HuH-7.5 (cell line): ENCODE data around the gene ITPKA.

Experiments
- DNase-seq: peaks from one replicate; pipeline ENCODE4 v3.0.0; 2011; ENCODE audit warnings: low spot score

ITPKA gene

DNA sequence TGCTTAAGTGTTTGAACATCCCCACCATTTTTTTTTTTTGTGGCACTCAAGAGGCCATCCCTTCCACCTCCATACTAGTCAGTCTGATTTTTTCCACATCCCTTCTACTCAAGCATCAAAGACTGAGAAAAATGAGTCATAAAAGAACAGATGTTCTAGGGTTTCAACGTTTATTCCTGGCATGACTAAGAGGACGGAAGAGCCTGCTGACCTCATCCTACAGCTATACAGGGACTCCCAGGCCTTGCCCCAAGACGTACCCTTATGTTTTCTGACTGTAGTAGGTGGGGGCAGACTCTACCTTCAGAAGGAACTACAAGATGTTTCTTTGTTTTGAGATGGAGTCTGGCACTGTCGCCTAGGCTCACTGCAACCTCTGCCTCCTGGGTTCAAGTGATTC is 3.3 kb upstream of the ITPKA start:
- no peak for DNase-seq

DNA sequence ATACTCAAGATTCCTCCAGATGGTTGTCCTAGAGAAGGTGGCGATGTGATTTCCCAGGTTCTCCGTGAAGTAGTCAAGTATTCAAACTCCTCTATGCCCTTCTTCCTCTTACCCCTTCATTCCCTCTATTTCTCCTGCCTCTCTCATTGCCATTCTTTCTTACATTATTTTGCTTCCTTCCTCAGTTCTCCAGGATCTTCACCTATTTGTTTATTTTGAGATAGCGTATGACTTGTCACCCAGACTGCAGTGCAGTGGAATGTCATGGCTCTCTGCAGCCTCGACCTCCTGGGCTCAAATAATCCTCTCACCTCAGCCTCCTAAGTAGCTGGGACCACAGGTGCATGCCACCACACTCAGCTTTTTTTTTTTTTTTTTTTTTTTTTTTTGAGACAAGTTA is 1.8 kb upstream of the ITPKA start:
- DNase-seq, result no peak

DNA sequence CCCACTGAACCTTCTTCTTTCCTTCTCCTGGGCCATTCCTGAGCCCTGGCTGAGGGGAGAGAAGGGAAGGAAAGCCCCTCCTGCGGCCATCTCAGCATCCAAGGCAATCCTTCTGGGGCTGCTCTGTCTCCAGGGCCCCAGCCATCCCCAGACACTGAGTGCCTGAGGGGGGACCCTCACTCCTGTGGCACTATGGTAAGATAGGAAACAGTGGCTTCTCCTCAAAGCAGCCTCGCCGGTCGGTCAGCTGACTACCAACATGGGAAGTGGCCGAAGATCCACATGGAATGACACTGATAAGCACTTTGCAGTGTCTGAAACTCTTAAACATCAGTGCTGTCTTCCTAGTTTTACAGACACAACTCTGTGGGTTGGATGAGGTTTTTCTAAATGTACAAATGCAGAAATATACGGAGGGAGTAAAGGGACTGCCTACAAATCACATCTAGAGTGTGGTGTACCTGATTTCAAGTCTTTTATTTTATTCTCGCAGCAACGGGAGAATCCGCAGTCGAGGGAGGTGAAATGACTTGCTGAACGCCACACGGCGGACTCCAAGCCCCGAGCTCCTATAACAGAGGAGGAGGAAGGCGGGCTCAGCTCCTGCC is 973 bp upstream of the ITPKA start:
- DNase-seq, result no peak

DNA sequence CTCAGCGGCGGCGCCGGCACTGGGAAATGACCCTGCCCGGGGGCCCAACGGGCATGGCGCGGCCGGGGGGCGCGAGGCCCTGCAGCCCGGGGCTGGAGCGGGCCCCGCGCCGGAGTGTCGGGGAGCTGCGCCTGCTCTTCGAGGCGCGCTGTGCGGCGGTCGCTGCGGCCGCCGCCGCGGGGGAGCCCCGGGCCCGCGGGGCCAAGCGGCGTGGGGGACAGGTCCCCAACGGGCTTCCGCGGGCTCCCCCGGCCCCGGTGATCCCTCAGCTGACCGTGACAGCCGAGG is 172 bp downstream of the ITPKA start:
- DNase-seq, result no peak

DNA sequence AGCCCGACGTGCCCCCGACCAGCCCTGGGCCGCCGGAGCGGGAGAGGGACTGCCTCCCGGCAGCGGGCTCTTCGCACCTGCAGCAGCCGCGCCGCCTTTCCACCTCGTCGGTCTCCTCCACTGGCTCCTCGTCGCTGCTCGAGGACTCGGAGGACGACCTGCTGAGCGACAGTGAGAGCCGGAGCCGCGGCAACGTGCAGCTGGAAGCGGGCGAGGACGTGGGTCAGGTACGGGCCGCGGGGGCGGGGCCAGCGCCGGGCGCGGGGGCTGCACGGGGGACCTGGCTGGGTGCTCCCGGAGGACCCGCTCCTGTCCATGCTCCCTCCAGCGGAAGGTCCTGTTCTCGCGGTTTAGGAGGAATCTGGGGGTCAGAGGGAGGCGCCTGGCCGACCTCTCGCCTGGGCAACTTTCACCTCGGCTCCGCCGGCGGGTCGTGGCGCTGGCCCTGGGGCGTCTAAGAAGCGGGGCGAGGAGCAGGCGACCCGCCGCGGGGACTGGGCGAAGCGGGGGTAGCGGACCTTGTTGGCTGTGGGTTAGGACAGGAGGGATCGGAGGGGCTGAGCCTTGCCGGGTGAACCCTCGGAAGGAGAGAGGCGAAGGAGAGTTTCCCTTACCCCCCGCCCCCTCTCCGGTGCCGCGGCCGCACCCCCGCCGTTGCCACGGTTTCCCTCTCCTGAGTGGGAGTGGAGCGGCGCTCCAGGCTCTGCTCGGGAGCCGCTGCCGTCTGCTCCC is 682 bp downstream of the ITPKA start:
- peak; percentile 68 for DNase-seq

DNA sequence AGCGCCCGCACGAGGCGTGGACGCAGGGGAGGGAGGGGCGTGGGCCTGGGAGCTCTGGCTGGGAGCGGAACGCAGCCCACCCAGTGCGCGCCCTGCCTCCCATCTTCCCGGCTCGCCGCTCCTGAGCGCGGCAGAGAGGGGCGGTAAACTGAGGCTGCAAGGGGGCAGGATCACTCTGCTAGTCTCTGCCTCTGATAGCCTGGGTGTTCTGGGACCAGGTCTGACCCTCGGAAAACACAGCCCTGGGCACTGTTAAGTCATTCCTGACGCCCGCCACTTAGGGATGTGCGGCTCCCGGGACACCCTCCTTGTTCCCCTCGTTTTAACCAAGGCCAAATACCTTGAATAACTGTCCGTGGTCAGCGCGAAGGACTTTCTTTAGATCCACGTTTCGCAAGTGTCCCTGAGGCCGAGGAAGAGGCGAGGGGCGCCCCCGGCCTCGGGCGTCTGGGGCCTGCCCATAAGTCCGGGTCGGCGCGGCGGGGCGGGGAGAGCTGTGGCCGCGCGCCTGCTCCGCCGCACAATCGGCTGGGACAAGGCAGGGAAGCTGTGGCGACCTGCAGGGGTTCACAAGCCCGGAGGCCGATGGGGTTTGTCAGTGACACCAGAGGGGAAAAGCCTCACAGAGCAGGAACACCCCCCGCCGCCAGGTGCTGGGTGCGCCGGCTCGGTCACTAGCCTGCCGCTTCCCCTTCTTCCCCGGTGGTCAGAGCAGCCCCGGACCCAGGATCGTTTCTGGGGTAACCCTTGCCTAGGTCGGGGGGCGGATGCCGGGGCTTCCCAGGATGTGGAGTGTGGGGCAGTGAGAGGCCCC is 1.5 kb downstream of the ITPKA start:
- DNase-seq, result peak; percentile 61

DNA sequence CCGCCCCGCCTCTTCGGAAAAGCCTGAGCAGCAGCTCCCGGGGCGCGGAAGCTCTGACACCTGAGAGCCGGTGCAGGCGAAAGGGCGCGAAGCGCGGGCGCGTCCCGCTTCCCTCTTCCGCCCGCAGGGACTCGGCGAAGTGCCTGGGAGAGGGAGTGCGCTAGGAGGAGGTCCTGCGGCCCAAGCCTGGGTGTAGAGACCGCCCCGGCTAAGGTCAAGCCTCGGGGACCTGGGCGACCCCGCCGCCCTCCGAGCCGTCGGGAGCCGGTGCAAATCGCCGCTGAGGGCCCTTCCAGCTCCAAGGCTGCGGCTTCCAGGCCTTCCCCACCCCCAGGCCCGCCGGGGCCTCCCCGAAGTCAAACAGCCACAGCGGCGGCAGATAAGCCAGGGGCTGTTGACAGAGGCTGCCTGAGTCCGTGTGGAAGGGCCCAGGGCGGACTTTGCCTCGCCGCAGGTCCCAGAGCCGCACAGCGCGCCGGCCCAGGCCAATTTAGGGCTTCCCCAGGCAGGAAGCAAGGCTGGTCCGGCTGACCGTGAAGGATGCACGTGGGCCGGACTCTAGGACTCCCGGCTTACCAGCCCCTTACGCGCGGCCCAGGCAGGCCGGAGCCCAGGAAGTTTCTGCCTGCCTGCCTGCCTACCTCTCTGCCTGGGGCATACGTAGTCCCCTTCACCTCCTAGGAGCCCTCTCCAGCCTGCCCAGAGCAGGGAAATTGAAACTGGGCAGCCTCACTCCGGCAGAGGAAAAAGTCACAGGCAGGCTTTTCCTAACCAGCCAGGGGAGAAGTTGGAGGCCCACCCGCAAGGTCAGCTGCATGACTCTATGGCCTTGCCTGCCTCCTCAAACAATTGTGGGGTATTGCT is 2.3 kb downstream of the ITPKA start:
- DNase-seq, result peak; percentile 81

DNA sequence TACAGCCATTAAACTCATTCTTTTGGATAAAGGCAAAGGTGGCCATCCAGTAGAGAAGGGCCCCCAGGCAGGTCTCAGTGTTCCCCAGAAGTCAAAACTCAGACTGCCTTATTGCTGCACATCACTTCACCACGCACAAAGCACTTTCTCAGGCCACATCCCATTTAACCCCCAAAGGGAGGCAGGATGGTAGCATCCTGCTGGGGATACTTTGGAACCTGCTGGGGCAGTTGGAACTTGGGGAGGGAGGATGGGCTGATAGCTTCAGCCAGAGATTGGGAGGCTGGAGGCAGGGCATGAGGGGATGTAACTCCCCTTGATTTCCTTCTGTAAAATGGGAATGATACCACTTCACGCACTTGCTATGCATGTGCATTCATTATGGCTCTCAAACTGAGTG is 5.0 kb downstream of the ITPKA start:
- no peak for DNase-seq

DNA sequence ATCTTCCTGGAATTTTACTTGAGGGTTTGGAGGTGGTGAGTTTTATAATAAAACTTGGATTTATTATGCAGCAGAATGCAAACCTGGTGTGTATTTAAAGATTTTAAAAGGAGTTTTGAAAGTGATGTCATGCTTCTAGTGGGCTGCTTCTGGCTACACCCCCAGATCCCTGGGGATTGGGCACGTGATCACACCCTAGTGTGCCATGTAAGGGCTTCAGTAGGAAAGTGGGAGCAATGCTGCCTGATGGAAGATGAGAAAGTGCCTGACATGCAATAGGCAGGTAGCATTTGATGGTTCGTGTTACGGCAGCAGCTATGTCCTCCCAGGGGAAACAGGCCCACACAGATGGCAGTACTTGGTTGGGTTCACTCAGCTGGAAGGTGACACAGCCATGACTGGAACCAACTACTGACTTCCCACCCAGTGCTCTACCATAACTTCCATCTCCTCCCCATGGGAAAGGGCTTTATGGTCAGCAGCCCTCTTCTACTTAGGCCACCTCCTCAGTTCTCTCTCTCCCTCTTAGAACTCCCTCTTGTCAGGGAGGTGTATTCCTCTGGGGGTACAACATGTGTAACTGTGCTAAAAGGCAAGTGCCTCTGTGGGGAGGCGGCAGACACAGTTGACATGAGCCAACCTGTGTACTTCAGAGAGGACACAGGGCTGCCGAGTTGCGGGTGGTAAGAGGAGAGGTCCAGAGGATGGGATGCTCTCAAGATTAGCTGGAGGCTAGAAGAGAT is 5.6 kb downstream of the ITPKA start:
- no peak for DNase-seq

DNA sequence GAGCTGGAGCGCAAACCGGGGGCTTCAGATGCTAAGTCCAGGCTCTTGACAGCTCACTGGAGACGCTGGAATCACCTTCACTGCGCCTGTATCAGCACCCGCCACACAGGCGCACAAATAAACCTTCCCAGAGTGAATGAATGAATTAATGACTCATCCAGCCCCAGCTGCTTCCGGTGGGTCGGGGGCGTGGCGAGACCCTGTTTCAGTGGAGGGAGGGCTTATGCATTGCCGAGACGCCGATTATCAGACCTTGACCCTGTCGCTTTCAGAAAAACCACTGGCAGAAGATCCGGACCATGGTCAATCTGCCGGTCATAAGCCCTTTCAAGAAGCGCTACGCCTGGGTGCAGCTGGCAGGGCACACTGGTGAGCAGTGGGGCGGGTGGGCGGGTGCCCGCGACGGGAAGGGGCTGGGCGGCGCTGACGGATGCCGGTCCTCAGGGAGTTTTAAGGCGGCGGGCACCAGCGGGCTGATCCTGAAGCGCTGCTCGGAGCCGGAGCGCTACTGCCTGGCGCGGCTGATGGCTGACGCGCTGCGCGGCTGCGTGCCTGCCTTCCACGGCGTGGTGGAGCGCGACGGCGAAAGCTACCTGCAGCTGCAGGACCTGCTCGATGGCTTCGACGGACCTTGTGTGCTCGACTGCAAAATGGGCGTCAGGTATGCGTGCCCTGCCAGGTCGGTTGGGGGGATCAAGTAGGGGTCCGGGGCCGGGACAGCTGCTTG is 7.7 kb downstream of the ITPKA start:
- no peak for DNase-seq

DNA sequence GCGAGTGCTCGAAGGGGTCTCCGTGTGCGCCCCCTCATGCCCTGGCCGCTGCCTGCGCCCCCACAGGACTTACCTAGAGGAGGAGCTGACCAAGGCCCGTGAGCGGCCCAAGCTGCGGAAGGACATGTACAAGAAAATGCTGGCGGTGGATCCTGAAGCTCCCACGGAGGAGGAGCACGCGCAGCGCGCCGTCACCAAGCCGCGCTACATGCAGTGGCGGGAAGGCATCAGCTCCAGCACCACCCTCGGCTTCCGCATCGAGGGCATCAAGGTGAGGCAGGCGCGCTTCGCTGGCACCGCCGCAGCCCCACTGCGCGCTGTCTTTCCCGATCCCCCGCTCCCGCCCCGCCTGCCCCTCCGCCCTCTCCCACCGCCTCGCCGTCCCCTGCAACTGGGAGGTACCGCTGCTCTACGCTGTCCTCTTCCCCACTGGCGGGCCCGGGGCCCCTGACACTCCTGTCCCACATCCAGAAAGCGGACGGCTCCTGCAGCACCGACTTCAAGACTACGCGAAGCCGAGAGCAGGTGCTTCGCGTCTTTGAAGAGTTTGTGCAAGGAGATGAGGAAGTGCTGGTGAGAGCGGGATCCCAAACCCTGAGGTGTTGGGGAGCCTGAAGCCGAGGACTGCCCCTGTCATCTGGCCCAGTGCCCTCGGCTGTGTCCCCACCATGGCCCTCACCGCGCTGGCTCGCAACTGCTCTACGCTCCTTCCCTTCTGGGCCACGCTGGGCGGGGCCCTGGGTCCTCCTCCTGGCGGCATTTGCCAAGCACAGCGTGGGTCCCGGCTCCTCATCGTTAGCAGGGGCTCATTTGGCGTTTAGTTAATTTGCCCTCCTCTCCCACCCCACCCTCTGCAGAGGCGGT is 8.5 kb downstream of the ITPKA start:
- DNase-seq, result no peak

DNA sequence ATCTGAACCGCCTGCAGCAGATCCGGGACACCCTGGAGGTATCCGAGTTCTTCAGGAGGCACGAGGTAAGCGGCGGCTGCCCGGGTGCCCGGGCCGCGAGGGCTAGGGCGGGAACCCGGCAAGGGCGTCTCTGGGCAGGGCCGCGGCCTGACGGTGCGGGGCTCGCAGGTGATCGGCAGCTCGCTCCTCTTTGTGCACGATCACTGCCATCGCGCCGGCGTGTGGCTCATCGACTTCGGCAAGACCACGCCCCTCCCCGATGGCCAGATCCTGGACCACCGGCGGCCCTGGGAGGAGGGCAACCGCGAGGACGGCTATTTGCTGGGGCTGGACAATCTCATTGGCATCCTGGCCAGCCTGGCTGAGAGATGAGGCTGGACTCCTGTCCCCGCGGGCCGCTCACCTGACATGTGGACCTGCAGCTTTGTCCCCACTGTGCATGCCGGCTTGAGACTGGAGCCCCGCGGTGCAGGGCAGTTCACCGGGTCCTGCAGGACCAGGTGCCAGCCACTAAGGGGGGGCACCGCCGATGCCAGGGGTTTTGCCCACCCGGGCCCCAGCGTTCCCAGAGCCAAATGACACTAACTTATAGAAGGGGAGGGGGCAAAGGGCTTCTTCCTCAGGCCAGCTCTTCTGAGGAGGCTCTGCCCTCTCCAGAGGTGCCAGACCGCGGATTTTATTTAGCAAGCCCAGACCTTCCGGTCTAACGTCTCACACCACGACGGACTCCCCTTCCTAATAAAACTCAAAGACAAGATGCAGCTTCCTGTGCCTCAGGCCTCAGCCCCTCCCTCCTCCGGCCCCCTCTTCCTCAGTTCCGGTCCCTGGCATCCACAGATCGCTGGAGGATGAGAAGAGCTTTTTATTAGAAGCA is 9.4 kb downstream of the ITPKA start:
- no peak for DNase-seq

DNA sequence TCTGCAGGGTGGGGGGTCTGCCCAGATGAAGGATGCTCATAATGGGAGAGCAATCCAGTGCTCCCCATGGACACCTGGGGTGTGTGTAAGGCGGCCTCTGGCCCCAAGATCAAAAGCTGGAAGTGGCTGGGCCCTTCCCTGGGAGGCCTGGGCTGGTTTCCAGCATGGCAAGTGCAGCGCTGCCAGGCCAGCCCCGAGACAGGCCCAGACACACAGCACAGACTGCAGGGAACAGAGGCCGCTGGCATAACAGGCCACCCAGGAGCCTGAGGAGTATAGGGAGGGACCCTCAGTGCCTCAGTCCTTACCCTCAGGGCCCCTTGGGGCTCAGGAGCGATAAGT is 10.0 kb downstream of the ITPKA start:
- DNase-seq, result no peak

DNA sequence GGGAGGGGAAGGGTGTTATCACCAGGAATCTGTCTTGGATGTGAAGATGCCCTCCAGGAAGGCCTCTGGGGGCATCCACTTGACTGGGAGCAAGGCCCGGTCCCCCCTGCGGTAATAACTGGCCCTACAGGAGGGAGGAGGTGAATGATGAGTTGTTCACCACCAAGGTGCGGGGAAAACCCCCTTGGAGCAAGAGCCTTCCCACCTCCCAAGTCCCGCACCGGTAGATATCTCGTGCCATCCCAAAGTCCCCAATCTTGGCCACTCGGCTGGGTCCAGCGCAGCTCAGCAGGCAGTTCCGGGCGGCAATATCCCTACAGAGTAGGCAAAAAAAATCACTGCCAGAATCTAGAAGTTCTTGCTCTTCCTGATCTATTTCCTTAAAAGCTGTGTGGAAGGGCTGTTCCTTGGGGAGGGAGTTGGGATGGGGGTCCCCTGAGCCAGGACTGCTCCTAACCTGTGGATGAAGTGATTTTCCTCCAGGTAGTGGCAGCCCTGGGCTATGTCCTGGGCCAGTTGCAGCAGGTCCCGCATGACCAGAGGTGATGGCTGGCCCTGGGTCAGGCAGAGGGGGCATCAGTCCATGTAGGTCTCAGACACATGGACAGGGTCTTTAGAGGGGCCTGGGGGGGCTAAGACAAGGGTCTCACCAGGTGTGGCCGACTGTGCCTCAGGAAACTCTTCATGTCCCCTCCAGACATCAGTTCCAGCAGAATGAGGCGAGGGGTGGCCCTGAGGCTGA is 11.2 kb downstream of the ITPKA start:
- no peak for DNase-seq

DNA sequence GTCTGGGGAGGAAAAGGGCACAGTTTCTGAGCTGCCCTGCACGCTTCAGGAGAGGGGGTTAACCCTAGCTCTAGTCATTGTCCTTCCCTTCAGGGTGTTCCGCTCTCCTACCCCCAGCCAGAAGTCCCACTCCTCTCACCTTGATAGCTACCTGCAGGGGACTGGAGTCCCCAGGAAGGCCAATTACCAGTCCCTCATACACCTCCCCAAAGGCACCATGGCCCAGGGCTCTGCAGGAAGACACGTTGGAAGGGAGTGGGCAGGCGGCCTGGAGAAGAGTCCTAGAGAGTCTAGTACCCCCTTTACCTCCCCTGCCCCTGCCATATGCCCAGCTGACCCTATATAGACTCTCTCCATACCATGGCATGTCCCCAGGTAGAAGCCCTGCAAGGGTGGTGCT is 12.1 kb downstream of the ITPKA start:
- no peak for DNase-seq

DNA sequence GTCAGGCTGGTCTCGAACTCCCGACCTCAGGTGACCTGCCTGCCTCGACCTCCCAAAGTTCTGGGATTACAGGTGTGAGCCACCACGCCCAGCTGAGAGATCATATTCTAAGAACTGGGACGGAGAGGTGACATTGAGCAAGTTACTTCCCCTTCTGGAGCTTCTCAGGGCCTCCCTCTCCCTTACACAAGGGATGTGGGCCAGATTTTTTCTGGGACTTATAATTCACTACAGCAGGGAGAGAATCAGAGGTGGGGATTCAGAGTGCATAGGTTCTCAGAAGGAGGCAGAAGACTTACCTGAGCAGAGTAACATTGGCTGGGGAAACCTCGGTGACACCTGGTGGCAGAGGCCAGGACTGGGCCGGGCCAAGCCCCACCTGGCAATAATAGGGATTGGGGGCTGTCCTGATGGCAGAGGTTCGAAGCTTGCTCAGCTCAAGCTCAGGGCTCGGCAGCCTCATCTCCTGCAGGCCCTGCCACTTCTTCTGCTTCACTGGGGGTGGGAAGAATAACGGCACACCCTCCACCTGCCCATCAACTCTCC is 13.2 kb downstream of the ITPKA start:
- no peak for DNase-seq

DNA sequence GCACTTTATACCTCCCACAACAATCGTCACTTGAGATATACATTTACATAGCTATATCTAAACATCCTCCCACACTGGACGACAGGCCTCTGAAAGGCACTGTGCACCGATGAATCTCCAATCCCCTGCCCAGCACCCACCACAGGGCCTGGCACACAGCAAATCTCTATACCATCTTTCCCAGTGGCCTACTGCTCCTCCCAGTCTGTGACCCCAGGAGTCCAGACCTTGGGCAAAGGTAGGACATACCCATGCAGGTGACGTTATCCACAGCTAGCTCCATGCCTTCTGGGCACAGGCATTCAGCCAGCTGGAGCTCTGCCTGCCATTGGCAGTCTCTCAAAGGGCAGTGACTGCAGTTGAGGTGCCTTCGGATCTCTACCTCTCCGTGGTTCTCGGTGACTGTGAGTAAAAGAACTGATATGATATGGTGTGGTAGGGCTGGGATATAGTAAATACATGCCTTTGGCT is 14.2 kb downstream of the ITPKA start:
- no peak for DNase-seq

DNA sequence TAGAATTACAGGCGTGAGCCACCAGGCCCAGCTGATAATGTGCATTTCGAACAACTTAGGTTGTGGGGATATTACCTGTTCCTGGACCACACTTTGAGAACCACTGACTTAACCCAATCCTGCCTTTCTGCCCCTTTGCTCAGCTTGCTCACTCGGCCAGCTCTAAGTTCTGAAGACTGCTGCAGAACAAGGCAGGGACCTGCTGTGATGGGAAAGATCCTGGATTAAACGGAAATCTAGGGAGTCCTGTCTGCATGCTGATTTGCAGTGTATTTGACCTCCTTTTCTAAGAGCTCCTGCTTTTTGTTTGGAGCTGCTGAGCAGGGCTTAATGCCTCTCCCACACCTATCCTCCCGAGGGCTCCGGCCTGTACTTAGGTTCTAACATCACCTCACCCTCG is 17.1 kb downstream of the ITPKA start:
- no peak for DNase-seq
